H1 (cell line): ENCODE measurements around the gene CACNG6. TPM values are rescaled to one million over a fixed set of nuclear protein-coding genes. Genes with fewer than 3 reads are reported as not detected.

Experiments
- CTCF ChIA-PET: fragments of 300-600 bp; sonication (Branson Sonifier 250); formaldehyde crosslinking; loops from one replicate; lab custom pipeline; 2021; ENCODE audit not compliant: partially characterized antibody; lab: Charles Lee
- POLR2A ChIA-PET: fragments of 300-600 bp; sonication (Branson Sonifier 250); formaldehyde crosslinking; loops from one replicate; lab custom pipeline; 2021; ENCODE audit warnings: inconsistent platforms; ENCODE audit not compliant: partially characterized antibody; lab: Charles Lee
- DNase-seq, 2 experiments: peaks; one replicate each; pipeline versions ENCODE4 v3.0.0 to v3.0.0-alpha.2; 2010 to 2022; ENCODE audit warnings: low spot score in 2 of 2, low read depth in 1 of 2, mixed read lengths in 1 of 2
- FAIRE-seq: peaks from 2 replicates; lab custom pipeline; 2011; peaks lifted over from hg19 to GRCh38; lab: Jason Lieb, UNC
- H2AFZ ChIP-seq: 2 replicates; pipeline ENCODE4 v1.8.1; 2012; ENCODE audit warnings: low read length, inconsistent platforms
- H2AK5ac ChIP-seq: 2 replicates; pipeline ENCODE4 v1.6.1; 2013; ENCODE audit warnings: low read depth, low read length
- H2BK120ac ChIP-seq: replicated peaks from 2 replicates; pipeline ENCODE3; 2013; ENCODE audit warnings: low read depth, low read length, inconsistent platforms
- H2BK12ac ChIP-seq: 2 replicates; pipeline ENCODE4 v1.6.1; 2013; ENCODE audit warnings: low read depth, low read length
- H2BK15ac ChIP-seq: 2 replicates; pipeline ENCODE4 v1.6.1; 2013; ENCODE audit warnings: low read length
- H2BK20ac ChIP-seq: 2 replicates; pipeline ENCODE4 v1.6.1; 2013; ENCODE audit warnings: low read length
- H2BK5ac ChIP-seq: 2 replicates; pipeline ENCODE4 v1.6.1; 2013; ENCODE audit warnings: low read depth, low read length
- H3K14ac ChIP-seq: 2 replicates; pipeline ENCODE4 v1.6.1; 2013; ENCODE audit warnings: inconsistent platforms; ENCODE audit not compliant: insufficient read length
- H3K18ac ChIP-seq: 2 replicates; pipeline ENCODE4 v1.6.1; 2013; ENCODE audit warnings: low read length; ENCODE audit errors: extremely low read depth
- H3K23ac ChIP-seq: 2 replicates; pipeline ENCODE4 v1.6.1; 2013; ENCODE audit warnings: inconsistent platforms; ENCODE audit not compliant: insufficient read length
- H3K23me2 ChIP-seq: 2 replicates; pipeline ENCODE4 v1.6.1; 2013; ENCODE audit warnings: low read depth, low read length
- H3K27ac ChIP-seq: 2 replicates; pipeline ENCODE4 v1.6.1; 2011; ENCODE audit warnings: low read depth, low read length, inconsistent platforms
- H3K27me3 ChIP-seq, 4 experiments: replicated peaks in 1 of 4; 1 replicate in 1 of 4; 2 replicates in 3 of 4; pipeline versions ENCODE4 v1.6.1 to v1.8.1; 2011 to 2013; ENCODE audit warnings: low read length in 3 of 4, mild to moderate bottlenecking in 3 of 4, inconsistent platforms in 2 of 4, mixed read lengths in 2 of 4, moderate library complexity in 1 of 4; ENCODE audit not compliant: control insufficient read depth in 3 of 4, insufficient read depth in 3 of 4; ENCODE audit errors: extremely low read depth in 1 of 4
- H3K36me3 ChIP-seq, 4 experiments: 2 replicates each; pipeline versions ENCODE4 v1.6.1 to v1.8.1; 2011 to 2013; ENCODE audit warnings: mild to moderate bottlenecking in 4 of 4, low read length in 3 of 4, moderate library complexity in 2 of 4, control low read depth in 1 of 4, inconsistent platforms in 1 of 4; ENCODE audit not compliant: insufficient read depth in 4 of 4, control insufficient read depth in 2 of 4
- H3K4ac ChIP-seq: replicated peaks from 2 replicates; pipeline ENCODE3; 2013; ENCODE audit warnings: low read length, low read depth, mixed read lengths, inconsistent platforms; ENCODE audit not compliant: insufficient read length
- H3K4me1 ChIP-seq, 4 experiments: replicated peaks in 1 of 4; 1 replicate in 1 of 4; 2 replicates in 3 of 4; pipeline versions ENCODE4 v1.6.1 to v1.8.1; 2011 to 2013; ENCODE audit warnings: low read length in 3 of 4, inconsistent platforms in 2 of 4, mixed read lengths in 1 of 4; ENCODE audit not compliant: insufficient read depth in 4 of 4, control insufficient read depth in 3 of 4
- H3K4me2 ChIP-seq, 2 experiments: 2 replicates each; pipeline versions ENCODE4 v1.6.1 to v1.8.1; 2011 to 2013; ENCODE audit warnings: low read depth in 2 of 2, low read length in 2 of 2, control low read depth in 1 of 2, inconsistent platforms in 1 of 2, mild to moderate bottlenecking in 1 of 2; ENCODE audit not compliant: insufficient read depth in 1 of 2
- H3K4me3 ChIP-seq, 4 experiments: fragments of 200-600, 300-600 bp in 1 of 4; sonication (generic), shearing (Covaris generic), sonication (Bioruptor Twin) in 1 of 4; 2 replicates each; pipeline versions ENCODE4 v1.5.1 to v1.8.1; 2011 to 2016; ENCODE audit warnings: low read length in 4 of 4, low read depth in 3 of 4, control low read depth in 2 of 4, inconsistent platforms in 2 of 4, mild to moderate bottlenecking in 2 of 4, mixed read lengths in 1 of 4, moderate library complexity in 1 of 4; ENCODE audit not compliant: insufficient read depth in 2 of 4; ENCODE audit errors: extremely low read depth in 1 of 4
- H3K56ac ChIP-seq: replicated peaks from 2 replicates; pipeline ENCODE3; 2013; ENCODE audit warnings: low read depth, mild to moderate bottlenecking, mixed read lengths, low read length, inconsistent platforms; ENCODE audit not compliant: insufficient read length
- H3K79me1 ChIP-seq: 2 replicates; pipeline ENCODE4 v1.6.1; 2013; ENCODE audit warnings: low read depth, low read length, control low read depth
- H3K79me2 ChIP-seq, 2 experiments: 2 replicates each; pipeline versions ENCODE4 v1.6.1 to v1.8.1; 2012 to 2013; ENCODE audit warnings: low read length in 2 of 2, mild to moderate bottlenecking in 2 of 2, inconsistent platforms in 1 of 2; ENCODE audit not compliant: insufficient read depth in 2 of 2, control insufficient read depth in 1 of 2
- H3K9ac ChIP-seq, 4 experiments: replicated peaks in 1 of 4; 1 replicate in 1 of 4; 2 replicates in 3 of 4; pipeline versions ENCODE4 v1.6.1 to v1.8.1; 2011 to 2013; ENCODE audit warnings: low read depth in 3 of 4, low read length in 3 of 4, control low read depth in 2 of 4, mild to moderate bottlenecking in 2 of 4, moderate library complexity in 2 of 4, inconsistent platforms in 1 of 4; ENCODE audit errors: extremely low read depth in 1 of 4
- H3K9me3 ChIP-seq, 2 experiments: 2 replicates each; pipeline versions ENCODE4 v1.6.1 to v1.8.1; 2012 to 2013; ENCODE audit warnings: mild to moderate bottlenecking in 2 of 2, moderate library complexity in 2 of 2, control low read depth in 1 of 2, inconsistent platforms in 1 of 2, low read depth in 1 of 2, low read length in 1 of 2, mixed read lengths in 1 of 2; ENCODE audit not compliant: insufficient read depth in 2 of 2
- H4K20me1 ChIP-seq, 2 experiments: replicated peaks in 1 of 2; 2 replicates each; pipeline versions ENCODE3 to v1.8.1; 2011 to 2013; ENCODE audit warnings: inconsistent platforms in 2 of 2, low read length in 2 of 2, mild to moderate bottlenecking in 1 of 2; ENCODE audit not compliant: insufficient read depth in 2 of 2, control insufficient read depth in 1 of 2
- H4K5ac ChIP-seq: 2 replicates; pipeline ENCODE4 v1.6.1; 2013; ENCODE audit warnings: low read length, low read depth, mixed read lengths, inconsistent platforms; ENCODE audit not compliant: insufficient read length
- H4K8ac ChIP-seq: 2 replicates; pipeline ENCODE4 v1.8.0; 2013; ENCODE audit warnings: mild to moderate bottlenecking, moderate library complexity, low read length, inconsistent platforms; ENCODE audit not compliant: insufficient read depth; ENCODE audit errors: extremely low read depth
- H4K91ac ChIP-seq: replicated peaks from 2 replicates; pipeline ENCODE3; 2013; ENCODE audit warnings: low read length, mixed read lengths, inconsistent platforms; ENCODE audit not compliant: insufficient read length
- BRCA1 ChIP-seq: IDR thresholded peaks from 2 replicates; pipeline ENCODE4 v1.6.1; 2012; ENCODE audit warnings: low read depth, low read length, improper control_type of control experiment
- EP300 ChIP-seq, 2 experiments: IDR thresholded peaks; 1 replicate in 1 of 2; 2 replicates in 1 of 2; pipeline ENCODE4 v1.6.1; 2011 to 2012; ENCODE audit warnings: low read depth in 2 of 2, low read length in 2 of 2, mild to moderate bottlenecking in 2 of 2, borderline replicate concordance in 1 of 2, inconsistent platforms in 1 of 2, moderate library complexity in 1 of 2
- KDM4A ChIP-seq: IDR thresholded peaks from one replicate; pipeline ENCODE4 v1.7.1; 2012; ENCODE audit warnings: low read depth, mild to moderate bottlenecking, moderate library complexity, low read length, inconsistent platforms; ENCODE audit not compliant: severe bottlenecking
- PHF8 ChIP-seq: fragments of 200-600 bp; sonication (generic); conservative IDR thresholded peaks from 2 replicates; pipeline ENCODE4 v1.7.1; 2012; ENCODE audit warnings: low read depth, mild to moderate bottlenecking, inconsistent platforms, low read length, moderate library complexity
- RXRA ChIP-seq: IDR thresholded peaks from 2 replicates; pipeline ENCODE4 v1.6.1; 2011; ENCODE audit warnings: low read depth, mild to moderate bottlenecking, low read length, moderate library complexity; ENCODE audit not compliant: insufficient read depth
- SP1 ChIP-seq: IDR thresholded peaks from 2 replicates; pipeline ENCODE4 v1.6.1; 2011; ENCODE audit warnings: low read depth, low read length
- SP4 ChIP-seq: IDR thresholded peaks from 2 replicates; pipeline ENCODE4 v1.6.1; 2012; ENCODE audit warnings: low read length, inconsistent platforms
- TAF7 ChIP-seq: optimal IDR thresholded peaks from 2 replicates; pipeline ENCODE3; 2011; ENCODE audit warnings: low read depth, mild to moderate bottlenecking, inconsistent platforms, low read length, moderate library complexity, borderline replicate concordance
- WGBS, 2 experiments: shearing (Covaris generic) in 1 of 2; methylation state at CpG; one replicate each; pipeline versions ENCODE4 v1.1.6 to v1.1.7; 2013 to 2015; ENCODE audit warnings: low lambda C conversion rate in 2 of 2, mixed read lengths in 2 of 2, inconsistent platforms in 1 of 2, low coverage in 1 of 2, missing lambda C conversion rate in 1 of 2; ENCODE audit not compliant: insufficient replicate concordance in 2 of 2, insufficient coverage in 1 of 2, insufficient read length in 1 of 2; ENCODE audit errors: extremely low coverage in 1 of 2, missing lambda C conversion rate in 1 of 2; 5-methylcytosine and 5-hydroxymethylcytosine counted together
- polyA plus RNA-seq, 7 experiments: library from polyadenylated mRNA; depleted of rRNA in 3 of 7; stranded (reverse) in 5 of 7; unstranded in 2 of 7; fragments of >200 nt in 5 of 7; fragments of 200-250 nt in 2 of 7; gene quantifications; 1 replicate in 5 of 7; 2 replicates in 1 of 7; 4 replicates in 1 of 7; pipeline versions ENCODE4 v1.2.1 to v1.2.3, GENCODE V29; 2011 to 2013; ENCODE audit warnings: missing spikeins in 2 of 7, mixed read lengths in 2 of 7
- total RNA-seq: library from RNA; stranded (reverse); fragmentation: NEBNext Ultra II Directional; extraction: Animal tissue kit (Norgen Biotek cat#: 25700); gene quantifications from 2 replicates; pipeline ENCODE4 v1.2.1, GENCODE V29; 2021
- TF ChIP-seq, protein P1 (sequence below): IDR thresholded peaks from 2 replicates; pipeline ENCODE4 v1.6.1; 2012; ENCODE audit warnings: inconsistent platforms

The CACNG6 gene
- total and polyA plus RNA-seq, 2 of the 8 experiments (the other 6 are each of a cell fraction or from before 2014, with no cell fraction given): 1.2 to 1.6 TPM

GRCh38 chr19:53980539-53981375 is 10.7 kb upstream of the CACNG6 start:
- peak overlapping the region; percentile 90 to 95 for H3K4me2 ChIP-seq
- H3K4me3 ChIP-seq: peak overlapping the region; percentile 52 to 88 (median 74)
- no peaks in the 10 kb centered on the region for H3K36me3 ChIP-seq
- 8% methylated on average over 20 of the region's 20 CpGs; no CpG with 5 or more reads in 1 of the 2 experiments for WGBS, 2 experiments
- H4K5ac ChIP-seq: peak overlapping the region; percentile 27
- peak; percentile 85 for FAIRE-seq
- H2BK120ac ChIP-seq: peak overlapping the region; percentile 47
- H3K27ac ChIP-seq: peak overlapping the region; percentile 59
- H4K91ac ChIP-seq: peak overlapping the region; percentile 3
- 0 out of 2 replicates have a peak overlapping the region, but pooled peaks have one; percentile 93 for H2AK5ac ChIP-seq
- no peak overlapping the region for H3K4ac ChIP-seq
- H3K23me2 ChIP-seq: peaks cover 28% of the 10 kb centered on the region
- H3K9ac ChIP-seq: peak overlapping the region in 3 of 4 experiments; percentile 31 to 65 (median 59); a peak in 4 of 7 replicates
- peak in 1 of 2 experiments; percentile 94 for DNase-seq
- peaks cover 4 to 14% (median 9%) of the 10 kb centered on the region in 4 experiments for H3K4me1 ChIP-seq
- H2AFZ ChIP-seq: peak overlapping the region; percentile 4; the same call in 1 of the 2 replicates
- ChIA-PET POLR2A (interaction anchor here (0.7 to 3.1 kb wide), 45 partner anchors 8 to 220 kb away, joined by 3 to 41 read pairs (median 4); partner anchors contain the start of genes CACNG6, MYADM and RPS9), CTCF (interaction anchor here (0.6 to 3.2 kb wide), 26 partner anchors 9 to 188 kb away, joined by 3 to 35 read pairs (median 4); partner anchors contain the start of gene PRKCG)
- peak overlapping the region; percentile 91; the same call in 1 of the 2 replicates for H4K8ac ChIP-seq
- H3K79me2 ChIP-seq: peaks cover 0 to 3% of the 10 kb centered on the region in 2 experiments; a peak in 1 of 4 replicates
- H3K23ac ChIP-seq: no peak overlapping the region
- H3K14ac ChIP-seq: no peak overlapping the region
- peak overlapping the region; percentile 81 for H3K18ac ChIP-seq
- peak overlapping the region; percentile 95 for H2BK5ac ChIP-seq
- H3K79me1 ChIP-seq: no peaks in the 10 kb centered on the region
- peak overlapping the region; percentile 80 for H2BK12ac ChIP-seq
- peaks cover 6 to 10% of the 10 kb centered on the region in 2 experiments for H4K20me1 ChIP-seq
- H3K9me3 ChIP-seq: no peaks in the 10 kb centered on the region
- H3K27me3 ChIP-seq: peaks cover 0 to 3% (median 1%) of the 10 kb centered on the region in 4 experiments; a peak in 3 of 7 replicates
- H2BK20ac ChIP-seq: no peak overlapping the region
- H2BK15ac ChIP-seq: peak overlapping the region; percentile 92; the same call in 1 of the 2 replicates
- H3K56ac ChIP-seq: peak overlapping the region; percentile 51
- peak; percentile 88 for TF ChIP-seq SP4
- no peak for TF ChIP-seq TAF7
- peak; percentile 10 for TF ChIP-seq KDM4A
- TF ChIP-seq, protein P1, sequence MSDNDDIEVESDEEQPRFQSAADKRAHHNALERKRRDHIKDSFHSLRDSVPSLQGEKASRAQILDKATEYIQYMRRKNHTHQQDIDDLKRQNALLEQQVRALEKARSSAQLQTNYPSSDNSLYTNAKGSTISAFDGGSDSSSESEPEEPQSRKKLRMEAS: 0 out of 2 replicates have a peak, but pooled peaks have one; percentile 5
- no peak for TF ChIP-seq BRCA1
- TF ChIP-seq EP300 (IDR thresholded peaks at IDR 0.05; ENCODE audit: borderline replicate concordance in 1 of 2, low read depth in 2 of 2, low read length in 2 of 2): no peak
- no peak for TF ChIP-seq RXRA
- peak; percentile 53; the same call in 1 of the 2 replicates for TF ChIP-seq SP1
- 0 out of 2 replicates have a peak, but pooled peaks have one; percentile 19 for TF ChIP-seq PHF8
